HepG2 (cell line): ENCODE data around the gene SMIM44. TPM values are rescaled to one million over a fixed set of nuclear protein-coding genes. Genes with fewer than 3 reads are reported as not detected.

Source experiments
- ATAC-seq: fragments of 200-7000 bp; cut with Tn5 transposase; 3 replicates; pipeline ENCODE4 v1.9.1; 2020; ENCODE audit warnings: mild to moderate bottlenecking, moderate library complexity
- BruUV-seq: library from RNA; stranded (reverse); fragments of 400-500 nt; replicated peaks from 2 replicates; lab custom pipeline; 2021; lab: Mats Ljungman, UMichigan
- CTCF ChIA-PET: fragments of 300-600 bp; formaldehyde crosslinking; extraction: SDS; loops from one replicate; lab custom pipeline; 2021; ENCODE audit warnings: low total read pairs, inconsistent platforms, low intra/inter-chr PET ratio; lab: Yijun Ruan, JAX
- POLR2A ChIA-PET: fragments of 350-600 bp; sonication (Branson Sonifier 250); formaldehyde crosslinking; loops from one replicate; lab custom pipeline; 2020; ENCODE audit warnings: antibody characterized with exemption, inconsistent platforms; lab: Yijun Ruan, JAX
- DNase-seq: peaks from one replicate; pipeline ENCODE4 v3.0.0-alpha.2; 2015; ENCODE audit warnings: low spot score
- FAIRE-seq: peaks from 3 replicates; lab custom pipeline; 2011; peaks lifted over from hg19 to GRCh38; lab: Jason Lieb, UNC
- H2AFZ ChIP-seq: one replicate; pipeline ENCODE4 v1.6.1; 2011; ENCODE audit warnings: low read length, inconsistent platforms
- H3K27ac ChIP-seq: fragments of 300-600 bp; 3 replicates; pipeline ENCODE4 v1.8.0; 2011; ENCODE audit warnings: mixed run types, mild to moderate bottlenecking, mixed read lengths, low read length, inconsistent platforms; ENCODE audit not compliant: insufficient read depth; ENCODE audit errors: extremely low read length
- H3K27me3 ChIP-seq, 2 experiments: fragments of 200-600 bp in 1 of 2; 2 replicates in 1 of 2; 3 replicates in 1 of 2; pipeline versions ENCODE4 v1.6.0 to v1.8.0; 2011; ENCODE audit warnings: low read length in 2 of 2, mild to moderate bottlenecking in 2 of 2, moderate library complexity in 2 of 2, inconsistent platforms in 1 of 2; ENCODE audit not compliant: insufficient read depth in 2 of 2, control insufficient read depth in 1 of 2
- H3K36me3 ChIP-seq, 2 experiments: fragments of 200-600 bp in 1 of 2; replicated peaks in 1 of 2; 2 replicates in 1 of 2; 3 replicates in 1 of 2; pipeline versions ENCODE4 v1.5.1 to v1.8.0; 2011; ENCODE audit warnings: low read length in 2 of 2, inconsistent platforms in 1 of 2; ENCODE audit not compliant: insufficient read depth in 2 of 2, control insufficient read depth in 1 of 2
- H3K4me1 ChIP-seq: 2 replicates; pipeline ENCODE4 v1.5.1; 2012; ENCODE audit warnings: low read length, inconsistent platforms; ENCODE audit not compliant: insufficient read depth
- H3K4me2 ChIP-seq: 2 replicates; pipeline ENCODE4 v1.6.0; 2011; ENCODE audit warnings: low read depth, low read length, inconsistent platforms
- H3K4me3 ChIP-seq, 3 experiments: fragments of 200-600 bp in 1 of 3; sonication (generic), shearing (Covaris generic) in 1 of 3; replicated peaks in 1 of 3; 2 replicates each; pipeline ENCODE4 v1.5.1; 2011 to 2016; ENCODE audit warnings: low read length in 3 of 3, inconsistent platforms in 2 of 3, low read depth in 2 of 3, mild to moderate bottlenecking in 2 of 3, control low read depth in 1 of 3, mixed read lengths in 1 of 3; ENCODE audit not compliant: insufficient read depth in 1 of 3
- H3K79me2 ChIP-seq: one replicate; pipeline ENCODE4 v1.6.1; 2011; ENCODE audit warnings: low read length, inconsistent platforms; ENCODE audit not compliant: insufficient read depth
- H3K9ac ChIP-seq: 2 replicates; pipeline ENCODE4 v1.6.0; 2011; ENCODE audit warnings: mild to moderate bottlenecking, low read depth, low read length, inconsistent platforms; ENCODE audit not compliant: insufficient read depth
- H3K9me3 ChIP-seq: 2 replicates; pipeline ENCODE4 v1.5.1; 2012; ENCODE audit warnings: mild to moderate bottlenecking, low read length
- H4K20me1 ChIP-seq: 2 replicates; pipeline ENCODE4 v1.6.0; 2011; ENCODE audit warnings: inconsistent platforms, mild to moderate bottlenecking, low read length, moderate library complexity; ENCODE audit not compliant: insufficient read depth
- CSRNP2 ChIP-seq: sonication (generic); formaldehyde crosslinking; conservative IDR thresholded peaks from 2 replicates; pipeline ENCODE4 v1.8.0; 2022; ENCODE audit warnings: low read depth, missing genetic modification reagents
- ESRRA ChIP-seq: sonication (generic); formaldehyde crosslinking; IDR thresholded peaks from 2 replicates; pipeline ENCODE4 v1.5.1; 2020; ENCODE audit warnings: mild to moderate bottlenecking, low read depth, missing genetic modification reagents
- HNRNPK ChIP-seq: fragments of 200-400 bp; formaldehyde crosslinking; IDR thresholded peaks from 2 replicates; pipeline ENCODE4 v1.6.1; 2018; ENCODE audit warnings: low read length, low read depth, moderate library complexity, mild to moderate bottlenecking; ENCODE audit not compliant: poor library complexity, severe bottlenecking
- ISX ChIP-seq: sonication (generic); formaldehyde crosslinking; conservative IDR thresholded peaks from 2 replicates; pipeline ENCODE4 v1.5.0; 2020; ENCODE audit warnings: missing genetic modification reagents
- JARID2 ChIP-seq: sonication (generic); formaldehyde crosslinking; IDR thresholded peaks from 2 replicates; pipeline ENCODE4 v1.8.1; 2023; ENCODE audit warnings: missing genetic modification reagents, inconsistent platforms; ENCODE audit not compliant: insufficient replicate concordance
- JUNB ChIP-seq: sonication (generic); formaldehyde crosslinking; IDR thresholded peaks from 2 replicates; pipeline ENCODE4 v1.8.0; 2022; ENCODE audit warnings: missing genetic modification reagents, mild to moderate bottlenecking, borderline replicate concordance
- MAZ ChIP-seq, 2 experiments: sonication (generic) in 1 of 2; formaldehyde crosslinking in 1 of 2; IDR thresholded peaks; 2 replicates each; pipeline versions ENCODE4 v1.5.0 to v1.6.1; 2012 to 2020; ENCODE audit warnings: low read depth in 2 of 2, mild to moderate bottlenecking in 2 of 2, borderline replicate concordance in 1 of 2, improper control_type of control experiment in 1 of 2, low read length in 1 of 2, missing genetic modification reagents in 1 of 2, moderate library complexity in 1 of 2
- NR1H2 ChIP-seq: sonication (generic); formaldehyde crosslinking; IDR thresholded peaks from 2 replicates; pipeline ENCODE4 v1.8.1; 2022; ENCODE audit warnings: low read depth, missing genetic modification reagents, borderline replicate concordance
- PRMT3 ChIP-seq: sonication (generic); formaldehyde crosslinking; IDR thresholded peaks from 2 replicates; pipeline ENCODE4 v1.8.1; 2022; ENCODE audit warnings: low read depth, mild to moderate bottlenecking, moderate library complexity, missing genetic modification reagents, borderline replicate concordance
- SALL2 ChIP-seq: sonication (generic); formaldehyde crosslinking; IDR thresholded peaks from 2 replicates; pipeline ENCODE4 v1.8.1; 2023; ENCODE audit warnings: mild to moderate bottlenecking, missing genetic modification reagents, inconsistent platforms
- SPEN ChIP-seq: sonication (generic); formaldehyde crosslinking; IDR thresholded peaks from 2 replicates; pipeline ENCODE4 v1.5.1; 2020; ENCODE audit warnings: low read depth, mild to moderate bottlenecking, missing genetic modification reagents
- ZNF431 ChIP-seq: sonication (generic); formaldehyde crosslinking; IDR thresholded peaks from 2 replicates; pipeline ENCODE4 v1.9.0; 2022; ENCODE audit warnings: missing genetic modification reagents, low read depth, mild to moderate bottlenecking, borderline replicate concordance
- ZNF629 ChIP-seq: sonication (generic); formaldehyde crosslinking; conservative IDR thresholded peaks from 2 replicates; pipeline ENCODE4 v1.5.0; 2020; ENCODE audit warnings: missing genetic modification reagents
- ZNF687 ChIP-seq: sonication (generic); formaldehyde crosslinking; IDR thresholded peaks from 2 replicates; pipeline ENCODE4 v1.5.1; 2020; ENCODE audit warnings: mild to moderate bottlenecking, missing genetic modification reagents, moderate library complexity
- ZNF768 ChIP-seq: sonication (generic); formaldehyde crosslinking; IDR thresholded peaks from 2 replicates; pipeline ENCODE4 v1.4.0; 2020; ENCODE audit warnings: missing genetic modification reagents
- WGBS: methylation state at CpG from one replicate; pipeline ENCODE4 v1.1.6; 2017; ENCODE audit warnings: low lambda C conversion rate; 5-methylcytosine and 5-hydroxymethylcytosine counted together
- in situ Hi-C: cut with HindIII; loops from 2 replicates; pipeline ENCODE4 v1.10.0; 2017; ENCODE audit warnings: low pct_unique_long_range_greater_than_20kb; ENCODE audit not compliant: extremely low pct_ligation_motif_present
- intact Hi-C: fragments of 100-400 bp; cut with micrococcal nuclease; formaldehyde crosslinking; loops from one replicate; pipeline ENCODE4 v1.10.0; 2022; ENCODE audit not compliant: unreplicated experiment
- polyA plus RNA-seq, 8 experiments: library from polyadenylated mRNA; depleted of rRNA in 3 of 8; stranded (reverse) in 7 of 8; unstranded in 1 of 8; fragments of >200 nt; fragmentation: Illumina TruSeq in 4 of 8; extraction: Trizol in 4 of 8; gene quantifications; 2 replicates each; pipeline versions ENCODE4 v1.2.1 to v1.2.3, GENCODE V29; 2011 to 2016; ENCODE audit warnings: low read depth in 4 of 8, missing spikeins in 1 of 8, mixed read lengths in 1 of 8; ENCODE audit not compliant: insufficient read depth in 1 of 8
- total RNA-seq, 5 experiments: library from RNA; depleted of rRNA; stranded (reverse); fragments of >200 nt; fragmentation: Illumina TruSeq; extraction: Trizol; gene quantifications; 2 replicates each; pipeline ENCODE4 v1.2.3, GENCODE V29; 2016; ENCODE audit warnings: low read depth in 1 of 5

Gene SMIM44
- total and polyA plus RNA-seq, 2 of the 13 experiments (the other 11 are each of a cell fraction or from before 2014, with no cell fraction given): not detected

DNA sequence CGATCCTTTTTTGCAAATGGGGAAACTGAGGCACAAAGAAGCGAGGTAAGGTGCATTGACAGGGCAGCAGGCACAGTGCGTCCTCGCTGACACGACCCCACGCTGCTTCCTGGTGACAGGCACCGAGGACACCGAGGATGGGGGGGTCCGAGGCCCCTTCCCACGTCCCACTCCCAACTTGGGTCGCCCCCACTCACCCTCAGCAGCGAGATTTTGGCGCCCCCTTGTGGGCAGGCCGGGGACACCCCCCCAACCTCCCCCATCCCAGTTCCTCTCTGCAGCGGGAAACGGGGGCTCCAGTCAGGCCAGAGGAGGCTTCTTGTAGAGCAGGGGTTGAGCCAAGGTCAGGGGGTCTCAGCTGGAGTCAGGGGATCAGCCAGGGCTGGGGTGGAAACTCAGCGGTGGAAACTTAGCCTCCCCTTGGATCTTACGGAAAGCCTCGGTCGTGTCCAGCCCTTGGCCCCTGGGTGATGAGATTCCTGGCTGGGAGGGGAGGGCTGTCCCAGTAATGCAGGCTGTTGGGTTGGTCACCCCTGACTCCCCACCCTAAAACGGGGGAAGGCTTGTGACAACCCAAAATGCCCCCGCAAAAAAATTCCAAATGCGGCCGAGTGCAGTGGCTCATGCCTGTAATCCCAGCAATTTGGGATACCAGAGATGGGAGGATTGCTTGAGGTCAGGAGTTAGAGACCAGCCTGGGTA is 11.1 kb downstream of the SMIM44 start (continued):
- peak; percentile 24; the same call in 1 of the 2 replicates for TF ChIP-seq ZNF687 (CRISPR knock-in tag)
- TF ChIP-seq ZNF768 (CRISPR knock-in tag): peak; percentile 37; the same call in 1 of the 2 replicates
- peak; percentile 38; the same call in 1 of the 2 replicates for TF ChIP-seq MAZ (IDR thresholded peaks at IDR 0.05; ENCODE audit: borderline replicate concordance, low read depth, low read length)
- TF ChIP-seq MAZ (CRISPR knock-in tag; IDR thresholded peaks at IDR 0.05; ENCODE audit: low read depth): no peak
- TF ChIP-seq ZNF629: no peak

DNA sequence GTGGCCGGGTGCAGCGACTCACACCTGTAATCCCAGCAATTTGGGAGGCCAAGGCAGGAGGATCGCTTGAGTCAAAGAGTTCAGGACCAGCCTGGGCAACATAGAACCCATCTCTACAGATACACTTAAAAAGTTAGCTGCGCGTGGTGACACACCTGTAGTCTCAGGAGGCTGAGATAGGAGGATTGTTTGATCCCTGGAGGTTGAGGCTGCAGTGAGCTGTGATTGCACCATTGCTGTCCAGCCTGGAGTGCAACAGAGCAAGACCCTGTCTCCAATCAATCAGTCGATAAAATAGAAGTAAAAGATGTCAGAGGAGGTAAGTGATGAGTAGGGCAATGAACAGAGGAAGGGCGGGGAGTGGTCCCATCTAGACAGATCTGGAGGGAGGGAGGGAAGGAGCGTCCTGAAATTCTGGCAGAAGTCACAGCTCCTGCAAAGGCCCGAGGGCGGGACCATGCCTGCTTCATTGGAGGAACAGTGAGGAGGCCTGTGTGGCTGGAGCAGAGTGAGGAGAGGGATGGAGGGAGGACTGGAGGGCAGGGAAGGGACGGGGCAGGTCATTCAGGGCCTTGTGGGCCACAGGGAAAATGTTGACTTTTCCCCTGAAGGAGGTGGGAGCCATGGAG is 12.6 kb downstream of the SMIM44 start:
- ChIA-PET CTCF (interaction anchor here (6.0 kb wide), 1 partner anchor 145 kb away, joined by 48 read pairs; no protein-coding TSS in a partner anchor), POLR2A (no interaction called here)
- ATAC-seq (no peak), FAIRE-seq (no peak), DNase-seq (no peak)
- Histone ChIP-seq H3K36me3 (no peaks in the 10 kb centered on the region), H3K4me3 (no peak overlapping the region), H4K20me1 (no peaks in the 10 kb centered on the region), H3K79me2 (no peaks in the 10 kb centered on the region), H3K4me2 (no peak overlapping the region), H3K27me3 (peaks cover 0 to 1% of the 10 kb centered on the region in 2 experiments; a peak in 1 of 5 replicates), H3K4me1 (peaks cover 12% of the 10 kb centered on the region), H3K27ac (no peak overlapping the region), H2AFZ (no peak overlapping the region), H3K9ac (no peak overlapping the region), H3K9me3 (no peaks in the 10 kb centered on the region)
- intact Hi-C loops: loop anchor here (5.0 kb wide), 1 partner anchor 143 kb away; no protein-coding TSS in a partner anchor
- BruUV-seq: no TSS peak
- in situ Hi-C loops: loop anchor here (5.0 kb wide), 1 partner anchor 148 kb away; no protein-coding TSS in a partner anchor
- WGBS: 62% methylated on average over 11 of the region's 11 CpGs
- no peak for TF ChIP-seq ISX (CRISPR knock-in tag)
- no peak for TF ChIP-seq SPEN (CRISPR knock-in tag)
- no peak for TF ChIP-seq SALL2 (CRISPR knock-in tag)
- TF ChIP-seq NR1H2 (CRISPR knock-in tag): no peak
- TF ChIP-seq JARID2 (CRISPR knock-in tag): no peak
- no peak for TF ChIP-seq CSRNP2 (CRISPR knock-in tag)
- TF ChIP-seq ZNF431 (CRISPR knock-in tag): no peak
- no peak for TF ChIP-seq HNRNPK
- no peak for TF ChIP-seq ESRRA (CRISPR knock-in tag)
- no peak for TF ChIP-seq PRMT3 (CRISPR knock-in tag)
- TF ChIP-seq JUNB (CRISPR knock-in tag): no peak
